Stimulated activated CD4-positive, alpha-beta T cell treated with anti-CD3 and anti-CD28 coated beads, Interleukin-2, amount 100 ng/mL, for 24 hours (primary cell): ENCODE measurements around the gene NLRP6.
A peak's percentile ranks its signal among the peaks of the same experiment; 100 is the strongest.
"Not testable (repeated sequence)": the region's sequence is repeated elsewhere in the genome, so short reads cannot be mapped to it uniquely, and the experiment has no call there.

Source experiments
- DNase-seq, 2 donors: peaks; one replicate each; pipeline ENCODE4 v3.0.0-alpha.2; 2020

The NLRP6 gene

GRCh38 chr11:294780-295179 is 16.6 kb downstream of the NLRP6 start:
- no peak for DNase-seq

DNA sequence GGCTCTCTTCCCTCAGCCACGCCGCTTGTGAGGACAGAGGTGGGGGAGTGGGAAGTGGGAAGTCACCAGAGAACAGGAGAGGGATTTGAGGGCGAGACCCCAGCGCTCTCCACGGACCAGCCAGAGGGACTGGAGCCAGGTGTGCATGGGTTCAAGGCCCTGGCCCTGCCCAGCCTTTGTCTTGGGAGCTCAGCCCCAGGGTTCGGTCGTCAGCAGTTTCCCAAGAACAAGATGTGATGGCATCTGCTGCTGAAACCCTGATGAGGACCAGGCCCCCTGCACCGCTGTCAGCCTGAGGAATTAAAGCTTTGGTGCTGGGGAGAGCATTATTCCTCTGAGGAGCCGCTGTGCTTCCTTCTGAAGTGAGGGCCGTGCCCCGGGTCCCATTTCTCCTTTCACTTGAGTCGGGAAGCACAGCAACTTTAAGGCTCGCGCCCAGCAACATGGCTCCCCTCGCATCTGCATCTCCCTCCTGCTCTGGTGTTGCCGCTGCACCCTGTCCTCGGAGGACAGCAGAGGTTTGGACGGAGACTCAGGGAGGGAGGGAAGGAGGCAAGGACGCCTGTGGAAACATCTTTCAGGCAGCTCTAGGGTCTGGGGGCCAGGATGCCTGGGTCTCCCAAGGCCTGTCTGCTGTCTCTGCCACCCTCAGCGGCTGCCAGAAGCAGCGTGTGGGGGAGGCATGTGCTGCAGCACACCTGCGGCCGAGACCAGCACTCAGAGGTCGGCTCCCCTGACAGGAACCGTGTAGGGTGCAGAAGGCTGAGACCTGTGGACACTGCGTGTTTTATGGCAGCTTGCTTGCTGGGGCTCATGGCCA is 17.4 kb downstream of the NLRP6 start:
- no peak for DNase-seq

DNA sequence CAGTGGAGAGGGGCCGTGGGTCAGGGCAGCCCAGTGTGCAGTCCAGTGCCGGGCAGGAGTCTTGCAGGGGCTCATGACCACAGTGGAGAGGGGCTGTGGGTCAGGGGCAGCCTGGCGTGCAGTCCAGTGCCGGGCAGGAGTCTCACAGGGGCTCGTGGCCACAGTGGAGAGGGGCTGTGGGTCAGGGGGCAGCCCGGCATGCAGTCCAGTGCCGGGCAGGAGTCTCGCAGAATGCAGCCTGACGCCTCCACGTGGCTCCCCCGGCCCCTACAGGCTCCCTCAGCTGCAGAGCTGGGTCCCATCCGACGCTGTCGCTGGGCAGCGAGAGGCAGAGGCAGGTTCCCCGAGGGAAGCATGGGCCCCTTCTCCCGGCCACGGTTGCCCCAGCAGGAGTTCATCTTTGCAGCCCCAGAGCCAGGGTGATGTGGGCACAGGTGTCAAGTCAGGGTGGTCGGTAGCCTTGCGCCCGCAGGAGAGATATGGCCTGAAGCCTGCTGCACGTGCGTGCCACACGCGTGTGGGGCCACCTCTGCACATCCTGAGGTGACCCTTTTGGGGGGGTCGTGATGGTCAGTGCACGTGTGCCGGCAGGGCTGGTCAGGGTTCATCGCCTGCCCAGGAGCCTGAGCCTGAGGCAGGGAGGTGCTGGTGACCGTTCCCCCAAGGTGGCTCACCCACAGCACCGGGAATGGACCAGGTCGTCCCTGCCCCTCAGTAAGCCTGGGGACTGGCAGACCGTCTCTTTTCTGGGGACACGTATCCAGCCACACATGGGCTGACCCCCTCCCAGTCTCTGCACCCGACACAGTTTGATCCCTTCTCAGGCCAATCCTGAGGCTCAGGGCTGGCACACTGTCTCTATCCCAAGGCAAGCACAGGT is 18.2 kb downstream of the NLRP6 start:
- DNase-seq: no peak

DNA sequence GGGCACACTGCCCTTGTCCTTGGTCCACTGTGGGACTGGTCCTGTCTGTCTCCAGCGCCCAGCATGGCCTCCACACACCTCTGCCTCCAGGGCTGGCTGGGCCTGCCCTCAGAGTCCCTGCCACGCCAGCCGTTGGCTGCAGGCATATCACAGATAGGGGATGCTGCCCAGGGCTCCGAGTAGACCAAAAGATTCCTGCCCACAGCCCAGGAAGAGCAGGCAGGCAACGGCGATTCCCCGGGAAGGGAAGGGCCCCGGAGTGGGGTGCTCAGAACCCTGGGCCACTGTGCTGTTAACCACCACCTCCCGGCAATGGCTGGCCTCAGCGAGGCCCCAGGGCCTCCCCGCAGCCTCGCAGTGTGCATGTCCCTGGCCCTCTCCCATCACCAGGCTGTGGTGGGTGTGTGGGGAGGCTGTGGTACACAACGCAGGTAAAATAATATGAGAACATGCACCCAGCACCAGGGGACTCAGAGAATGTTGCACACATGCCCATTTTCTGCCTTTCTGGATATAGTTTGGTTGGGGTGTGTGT is 18.9 kb downstream of the NLRP6 start:
- DNase-seq: peak in 1 of 2 donors; percentile 14

DNA sequence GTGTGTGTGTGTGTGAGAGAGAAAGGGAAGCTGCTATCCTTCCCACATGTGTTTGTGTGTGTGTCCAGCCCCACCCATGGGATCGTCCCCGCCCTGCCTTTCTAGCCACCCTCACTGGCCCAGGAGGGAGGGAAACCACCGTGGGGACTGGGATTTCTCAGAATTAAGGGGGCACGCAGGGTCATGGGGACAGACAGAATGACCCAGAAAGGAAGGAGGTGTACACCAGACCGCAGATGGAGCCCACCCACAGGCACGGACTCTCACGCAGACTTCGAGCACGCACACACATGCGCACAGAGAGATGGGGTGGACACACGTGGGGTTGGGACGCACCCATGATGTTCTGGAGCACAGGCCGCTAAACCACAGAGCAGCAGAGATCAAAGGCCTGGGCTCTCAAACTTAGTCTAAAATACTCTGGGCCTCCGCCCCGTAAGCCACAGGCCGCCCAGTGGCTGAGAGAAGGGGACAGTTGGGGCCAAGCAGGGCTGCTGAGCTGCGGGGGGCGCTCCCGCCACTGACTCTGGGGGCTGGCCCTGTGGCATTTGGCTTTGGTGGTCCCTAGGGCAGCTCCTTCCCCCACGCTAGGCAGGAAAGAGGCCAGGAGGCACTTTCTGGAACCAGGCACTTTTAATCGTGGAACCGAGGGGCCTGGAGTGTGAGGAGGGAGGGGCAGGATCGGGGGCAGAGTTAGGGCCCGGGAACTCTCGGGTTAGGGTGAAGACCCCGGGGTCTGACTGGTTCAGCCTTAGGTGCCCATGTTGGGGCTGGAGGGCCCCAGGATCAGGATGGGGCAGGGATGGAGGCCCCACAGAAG is 19.6 kb downstream of the NLRP6 start:
- DNase-seq: peak in 1 of 2 donors; percentile 40

GRCh38 chr11:298406-299065 is 20.3 kb downstream of the NLRP6 start:
- DNase-seq: no peak

- DNase-seq: no peak
Observed at GRCh38 chr11:299081-299891, 21.1 kb downstream of the NLRP6 start, which contains the start of gene IFITM5. Gene IFITM5 (minus strand): TSS chr11:299526. CDS start chr11:299490, 36 bp downstream.

DNA sequence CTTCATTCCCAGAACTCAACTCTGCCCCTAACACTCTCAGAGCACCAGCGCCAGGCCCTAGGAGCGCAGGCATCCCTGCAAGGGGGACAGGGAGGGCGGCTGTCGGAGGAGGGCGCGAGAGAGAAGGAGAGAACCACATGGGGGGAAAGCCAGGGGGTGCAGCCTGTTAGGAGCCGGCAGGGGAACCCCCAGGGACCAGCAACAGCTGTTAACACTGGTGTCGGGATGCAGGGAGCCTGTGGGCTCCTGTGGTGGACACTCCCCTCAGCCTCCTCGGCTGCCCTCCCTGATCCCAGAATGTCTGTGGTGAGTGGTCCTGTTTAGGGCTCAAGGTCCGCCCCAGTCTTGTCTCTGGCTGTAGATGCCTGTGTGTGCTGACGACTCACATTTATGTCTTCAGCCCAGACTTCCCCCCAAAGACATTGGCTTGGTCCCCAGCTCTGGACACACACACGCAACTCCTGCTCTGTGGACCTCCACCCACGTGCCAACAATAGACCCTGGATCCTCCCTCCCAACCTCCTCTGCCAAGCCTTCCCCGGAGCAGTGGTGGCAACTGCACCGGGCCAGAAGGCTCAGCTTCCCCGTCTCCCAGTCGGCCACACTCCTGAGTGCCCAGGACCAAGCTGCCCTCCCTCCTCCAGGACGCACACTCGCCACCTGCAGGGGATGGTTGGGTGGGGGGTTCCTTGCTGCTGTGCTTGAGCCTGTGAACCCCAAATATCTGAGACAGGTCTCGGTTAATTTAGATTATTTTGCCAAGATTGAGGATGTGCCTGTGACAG is 21.9 kb downstream of the NLRP6 start:
- DNase-seq: no peak

- DNase-seq: no peak
Observed at GRCh38 chr11:303363-303762, 25.2 kb downstream of the NLRP6 start.

GRCh38 chr11:304061-304506 is 25.9 kb downstream of the NLRP6 start:
- no peak for DNase-seq

- peak; percentile 65 for DNase-seq
Observed at GRCh38 chr11:304915-305843, 27.0 kb downstream of the NLRP6 start.

DNA sequence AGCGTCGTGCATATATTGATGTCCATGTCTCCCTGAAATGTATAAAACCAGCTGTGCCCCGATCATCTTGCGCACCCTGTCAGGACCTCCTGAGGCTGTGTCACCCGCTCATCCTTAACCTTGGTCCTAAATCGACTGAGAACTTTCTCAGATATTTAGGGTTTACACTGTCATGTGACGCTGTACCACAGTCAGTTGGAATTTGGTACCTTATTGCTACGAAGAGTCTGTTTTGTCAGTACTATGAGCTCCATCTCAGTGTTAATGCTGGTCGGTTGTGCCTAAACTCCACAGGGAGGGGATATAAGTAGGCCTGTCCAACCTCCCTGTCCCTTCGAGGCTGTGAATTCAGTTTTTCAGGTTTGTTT is 27.6 kb downstream of the NLRP6 start:
- DNase-seq: no peak

GRCh38 chr11:306645-307371 is 28.6 kb downstream of the NLRP6 start:
- DNase-seq: no peak

DNA sequence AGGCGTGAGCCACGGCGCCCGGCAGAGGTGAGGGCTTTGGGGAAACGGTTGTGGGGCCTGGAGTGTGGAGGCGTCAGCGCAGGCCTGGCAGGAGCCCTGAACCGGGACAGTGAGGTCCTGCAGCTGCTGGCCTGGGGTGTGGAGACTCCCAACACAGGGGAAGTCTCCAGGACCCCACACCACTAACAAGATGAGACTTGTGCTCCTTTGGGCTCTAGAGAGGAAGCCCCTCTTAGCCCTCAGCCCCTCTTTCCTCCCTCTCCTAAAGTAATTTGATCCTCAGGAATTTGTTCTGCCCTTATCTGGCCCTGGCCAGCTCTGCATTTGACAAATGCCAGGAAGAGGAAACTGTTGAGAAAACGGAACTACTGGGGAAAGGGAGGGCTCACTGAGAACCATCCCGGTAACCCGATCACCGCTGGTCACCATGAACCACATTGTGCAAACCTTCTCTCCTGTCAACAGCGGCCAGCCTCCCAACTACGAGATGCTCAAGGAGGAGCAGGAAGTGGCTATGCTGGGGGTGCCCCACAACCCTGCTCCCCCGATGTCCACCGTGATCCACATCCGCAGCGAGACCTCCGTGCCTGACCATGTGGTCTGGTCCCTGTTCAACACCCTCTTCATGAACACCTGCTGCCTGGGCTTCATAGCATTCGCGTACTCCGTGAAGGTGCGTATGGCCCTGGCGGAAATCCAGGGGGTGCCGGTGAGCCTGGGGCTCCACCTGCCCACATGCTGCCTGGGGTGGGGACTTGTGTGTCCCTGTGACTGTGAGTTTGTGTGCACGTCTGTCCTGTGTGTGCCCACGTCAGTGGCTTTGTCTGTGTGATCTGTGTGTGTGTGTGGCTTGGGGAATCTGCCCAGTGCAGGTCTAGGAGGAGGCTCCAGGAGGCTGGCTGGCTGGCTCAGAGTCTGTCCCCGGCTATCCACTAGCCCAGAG is 29.8 kb downstream of the NLRP6 start, which contains the start of gene IFITM2:
Gene IFITM2 (plus strand): TSS at position 51 of the 943 bp plus-strand sequence. CDS start 377 bp downstream, at position 428.
- peak; percentile 53 to 59 for DNase-seq

GRCh38 chr11:308740-309665 is 30.8 kb downstream of the NLRP6 start:
- not testable (repeated sequence) for DNase-seq
